Endometrium (tissue), 2 donors: ENCODE results near the gene MED16.
"Not testable (repeated sequence)": the region's sequence is repeated elsewhere in the genome, so short reads cannot be mapped to it uniquely, and the experiment has no call there.

ENCODE experiments used
- FAIRE-seq: peaks from 2 replicates; lab custom pipeline; 2012; peaks lifted over from hg19 to GRCh38; lab: Jason Lieb, UNC
- donor health status: control.
- donor health status: control.

Gene MED16

DNA sequence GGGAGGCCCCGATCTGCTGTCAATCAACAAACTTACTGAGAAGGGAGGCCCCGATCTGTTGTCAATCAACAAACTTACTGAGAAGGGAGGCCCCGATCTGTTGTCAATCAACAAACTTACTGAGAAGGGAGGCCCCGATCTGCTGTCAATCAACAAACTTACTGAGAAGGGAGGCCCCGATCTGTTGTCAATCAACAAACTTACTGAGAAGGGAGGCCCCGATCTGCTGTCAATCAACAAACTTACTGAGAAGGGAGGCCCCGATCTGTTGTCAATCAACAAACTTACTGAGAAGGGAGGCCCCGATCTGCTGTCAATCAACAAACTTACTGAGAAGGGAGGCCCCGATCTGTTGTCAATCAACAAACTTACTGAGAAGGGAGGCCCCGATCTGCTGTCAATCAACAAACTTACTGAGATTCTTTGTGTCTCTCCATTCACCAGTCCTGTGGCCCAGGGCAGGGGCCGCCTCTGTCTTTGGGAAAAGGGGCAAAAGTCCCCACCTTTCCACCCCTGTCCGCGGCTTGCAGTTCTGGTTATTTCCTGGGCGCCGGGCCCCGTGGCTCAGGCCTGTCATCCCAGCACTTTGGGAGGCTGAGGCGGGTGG is 39.3 kb downstream of the MED16 start:
- not testable (repeated sequence) for FAIRE-seq

DNA sequence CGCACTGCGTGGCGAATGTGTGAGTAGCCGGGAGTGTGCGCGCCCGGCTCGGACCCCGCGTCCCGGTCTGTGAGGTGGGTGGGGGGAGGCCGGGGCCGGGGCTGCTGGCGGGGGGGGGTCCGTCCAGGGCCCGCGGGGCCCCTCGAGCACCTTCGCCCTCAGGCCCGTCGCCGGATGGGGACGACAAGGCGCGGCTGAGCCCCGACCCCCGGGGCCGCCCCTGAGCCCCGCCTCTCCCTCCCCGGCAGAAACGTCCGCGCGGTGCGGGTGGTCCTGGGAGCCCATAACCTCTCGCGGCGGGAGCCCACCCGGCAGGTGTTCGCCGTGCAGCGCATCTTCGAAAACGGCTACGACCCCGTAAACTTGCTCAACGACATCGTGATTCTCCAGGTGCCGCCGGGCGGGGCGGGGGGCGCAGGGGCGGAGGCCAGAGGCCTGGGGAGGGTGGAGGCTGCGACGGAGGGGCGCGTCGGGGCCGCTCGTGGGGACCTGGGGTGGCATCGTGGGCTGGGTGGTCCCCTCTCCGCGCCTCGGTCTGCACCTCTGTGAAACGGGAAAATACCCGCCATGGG is 39.9 kb downstream of the MED16 start:
- no peak for FAIRE-seq

DNA sequence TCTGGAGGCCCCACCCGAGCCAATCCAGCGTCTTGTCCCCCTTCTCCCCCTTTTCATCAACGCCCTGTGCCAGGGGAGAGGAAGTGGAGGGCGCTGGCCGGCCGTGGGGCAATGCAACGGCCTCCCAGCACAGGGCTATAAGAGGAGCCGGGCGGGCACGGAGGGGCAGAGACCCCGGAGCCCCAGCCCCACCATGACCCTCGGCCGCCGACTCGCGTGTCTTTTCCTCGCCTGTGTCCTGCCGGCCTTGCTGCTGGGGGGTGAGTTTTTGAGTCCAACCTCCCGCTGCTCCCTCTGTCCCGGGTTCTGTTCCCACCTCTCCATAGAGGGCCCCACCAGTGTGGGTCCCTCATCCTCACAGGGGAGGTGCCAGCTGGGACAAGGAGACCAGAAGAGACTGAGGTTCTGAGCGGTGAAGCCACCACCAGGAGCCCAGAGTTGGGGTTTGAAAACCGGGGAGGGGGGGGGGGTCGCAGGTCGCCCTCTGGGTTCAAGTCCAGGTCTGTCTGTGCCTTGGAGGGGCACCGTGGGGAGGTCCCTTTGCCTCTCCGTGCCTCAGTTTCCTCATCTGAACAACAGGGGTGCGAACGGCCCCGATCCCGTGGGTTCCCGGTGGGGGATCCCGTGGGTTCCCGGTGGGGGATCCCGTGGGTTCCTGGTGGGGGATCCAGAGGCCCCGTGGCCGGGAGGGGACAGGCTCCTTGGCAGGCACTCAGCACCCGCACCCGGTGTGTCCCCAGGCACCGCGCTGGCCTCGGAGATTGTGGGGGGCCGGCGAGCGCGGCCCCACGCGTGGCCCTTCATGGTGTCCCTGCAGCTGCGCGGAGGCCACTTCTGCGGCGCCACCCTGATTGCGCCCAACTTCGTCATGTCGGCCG is 40.6 kb downstream of the MED16 start, which contains the start of gene ELANE:
ELANE (plus strand) TSS at position 168 of the 878 bp plus-strand sequence; CDS start at position 194, 26 bp downstream.
- FAIRE-seq: no peak

DNA sequence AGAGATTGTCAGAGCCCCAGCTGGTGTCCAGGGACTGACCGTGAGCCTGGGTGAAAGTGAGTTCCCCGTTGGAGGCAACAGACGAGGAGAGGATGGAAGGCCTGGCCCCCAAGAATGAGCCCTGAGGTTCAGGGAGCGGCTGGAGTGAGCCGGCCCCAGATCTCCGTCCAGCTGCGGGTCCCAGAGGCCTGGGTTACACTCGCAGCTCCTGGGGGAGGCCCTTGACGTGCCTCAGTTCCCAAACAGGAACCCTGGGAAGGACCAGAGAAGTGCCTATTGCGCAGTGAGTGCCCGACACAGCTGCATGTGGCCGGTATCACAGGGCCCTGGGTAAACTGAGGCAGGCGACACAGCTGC is 42.0 kb downstream of the MED16 start:
- FAIRE-seq: no peak

GRCh38 chr19:850221-850978 is 42.6 kb downstream of the MED16 start:
- no peak for FAIRE-seq

- FAIRE-seq: not testable (repeated sequence)
Observed at GRCh38 chr19:849195-849594, 43.8 kb downstream of the MED16 start.

GRCh38 chr19:848386-848921 is 44.5 kb downstream of the MED16 start:
- no peak for FAIRE-seq

- FAIRE-seq: no peak
Observed at GRCh38 chr19:845707-846521, 47.1 kb downstream of the MED16 start.

DNA sequence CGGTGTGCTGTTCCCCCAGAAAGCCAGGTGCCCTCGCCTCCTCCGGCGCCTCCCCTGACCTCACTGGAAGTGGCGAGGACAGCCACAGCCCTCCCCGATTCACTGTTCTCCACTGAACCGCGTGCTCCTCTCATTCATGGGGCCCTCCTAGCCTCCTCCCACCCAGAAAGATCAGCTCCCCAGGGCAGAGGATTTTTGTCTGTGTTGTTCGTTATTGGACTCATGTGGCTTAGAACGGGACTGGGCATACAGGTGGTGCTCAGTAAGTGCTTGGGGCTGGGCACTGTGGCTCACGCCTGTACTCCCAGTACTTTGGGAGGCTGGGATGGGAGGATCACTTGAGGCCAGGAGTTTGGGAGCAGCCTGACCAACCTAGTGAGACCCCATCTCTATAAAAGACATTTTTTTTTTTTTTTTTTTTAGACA is 48.4 kb downstream of the MED16 start:
- FAIRE-seq: no peak

- FAIRE-seq: no peak
Observed at GRCh38 chr19:843836-844545, 49.0 kb downstream of the MED16 start.

- FAIRE-seq: no peak
Observed at GRCh38 chr19:843180-843835, 49.7 kb downstream of the MED16 start.

DNA sequence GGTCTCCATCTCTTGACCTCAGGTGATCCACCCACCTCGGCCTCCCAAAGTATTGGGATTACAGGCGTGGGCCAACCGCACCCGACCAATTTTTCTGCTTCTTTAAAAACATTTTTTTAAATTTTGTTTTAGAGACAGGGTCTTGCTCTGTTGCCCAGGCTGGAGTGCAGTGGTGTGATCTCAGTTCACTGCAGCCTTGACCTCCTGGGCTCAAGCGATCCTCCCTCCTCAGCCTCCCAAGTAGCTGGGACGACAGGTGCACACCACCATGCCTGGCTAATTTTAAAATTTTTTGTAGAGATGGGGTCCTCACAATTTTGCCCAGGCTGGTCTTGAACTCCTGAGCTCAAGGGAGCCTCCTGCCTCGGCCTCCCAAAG is 50.2 kb downstream of the MED16 start:
- FAIRE-seq: not testable (repeated sequence)

- FAIRE-seq: no peak
Observed at GRCh38 chr19:840519-841206, 52.3 kb downstream of the MED16 start, which contains the start of gene PRTN3. Gene PRTN3 (plus strand): TSS chr19:840999. CDS start chr19:841009, 10 bp downstream.

- FAIRE-seq: no peak
Observed at GRCh38 chr19:835210-835810, 57.7 kb downstream of the MED16 start.

GRCh38 chr19:834216-834615 is 58.8 kb downstream of the MED16 start:
- FAIRE-seq: no peak

GRCh38 chr19:831407-832369 is 61.3 kb downstream of the MED16 start:
- FAIRE-seq: no peak

GRCh38 chr19:829129-829758 is 63.7 kb downstream of the MED16 start:
- FAIRE-seq: no peak
